Gastrocnemius medialis (tissue), 4 donors: Measurements from ENCODE around the gene SENP8.

Experiments used
- CTCF ChIP-seq, 5 experiments: fragments of 450-650 bp in 3 of 5; fragments of 200-600 bp in 2 of 5; sonication (generic) in 2 of 5; IDR thresholded peaks in 4 of 5; conservative IDR thresholded peaks in 1 of 5; 1 replicate in 4 of 5; 2 replicates in 1 of 5; pipeline ENCODE4 v1.5.1; 2016 to 2019; ENCODE audit warnings: antibody characterized with exemption in 5 of 5, mild to moderate bottlenecking in 3 of 5, moderate library complexity in 3 of 5
- POLR2A ChIP-seq, 2 donors: fragments of 450-650 bp; IDR thresholded peaks; one replicate each; pipeline ENCODE4 v1.6.1; 2017; ENCODE audit warnings: antibody characterized with exemption in 2 of 2, mild to moderate bottlenecking in 2 of 2, moderate library complexity in 2 of 2

DNA sequence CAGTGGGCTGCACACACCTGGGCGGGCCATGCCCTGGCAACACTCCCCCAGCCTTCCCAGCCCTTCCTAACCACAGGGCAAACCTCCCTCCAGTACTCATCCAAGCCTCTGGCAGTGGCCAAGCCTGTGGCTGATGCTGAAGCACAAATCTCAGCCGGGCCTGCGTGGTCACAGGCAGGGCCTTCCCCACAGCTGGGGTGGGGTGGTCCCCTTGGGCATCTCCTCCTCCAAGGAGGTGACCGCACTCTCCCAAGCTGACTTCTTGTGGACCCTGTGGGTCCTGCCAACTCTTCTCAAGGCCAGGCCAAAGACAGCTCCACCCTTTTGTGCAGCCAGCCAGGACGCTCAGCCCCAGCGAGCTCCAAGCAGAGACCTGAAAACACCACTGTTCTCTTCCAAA, 58.0 kb downstream of the SENP8 start:
- TF ChIP-seq CTCF (IDR thresholded peaks at IDR 0.05 in 4 of 5, conservative IDR thresholded peaks at IDR 0.05 in 1 of 5) (no peak), POLR2A (IDR thresholded peaks at IDR 0.05) (no peak)
